ENCODE results near the gene ZC4H2.
"Not testable (repeated sequence)": the region's sequence is repeated elsewhere in the genome, so short reads cannot be mapped to it uniquely, and the experiment has no call there.

The ZC4H2 gene, protein sequence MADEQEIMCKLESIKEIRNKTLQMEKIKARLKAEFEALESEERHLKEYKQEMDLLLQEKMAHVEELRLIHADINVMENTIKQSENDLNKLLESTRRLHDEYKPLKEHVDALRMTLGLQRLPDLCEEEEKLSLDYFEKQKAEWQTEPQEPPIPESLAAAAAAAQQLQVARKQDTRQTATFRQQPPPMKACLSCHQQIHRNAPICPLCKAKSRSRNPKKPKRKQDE

DNA sequence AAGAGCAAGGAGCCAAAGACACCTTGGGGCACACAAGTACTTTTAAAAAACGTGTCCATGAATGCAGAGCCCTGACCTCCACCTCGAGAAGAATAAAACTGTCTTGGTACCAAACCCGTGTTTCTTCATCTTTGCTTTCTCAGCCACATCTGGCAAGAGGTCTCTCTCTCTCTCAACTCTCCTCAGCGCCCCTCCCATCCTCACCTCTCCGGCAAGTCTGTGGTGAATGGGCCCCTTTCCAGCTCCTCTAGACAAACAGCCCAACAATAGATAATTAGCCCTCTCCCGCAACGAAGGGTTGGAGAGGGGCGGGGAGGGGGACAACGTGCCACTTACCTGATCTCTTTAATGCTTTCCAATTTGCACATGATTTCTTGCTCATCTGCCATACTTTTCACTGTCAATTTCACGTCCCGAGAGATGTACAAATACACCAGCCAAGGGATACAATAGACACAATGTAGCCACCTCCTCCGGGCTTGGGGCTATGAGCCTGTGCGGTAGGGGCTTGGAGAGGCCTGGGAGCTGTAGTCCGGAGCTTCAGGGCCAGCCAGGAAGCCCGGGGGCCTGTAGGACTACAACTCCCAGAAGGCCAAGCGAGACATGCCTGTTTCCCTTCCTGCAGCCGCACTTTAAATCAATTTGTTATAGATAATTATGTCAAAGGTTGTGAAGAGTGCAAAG, at the start of gene ZC4H2:
Gene ZC4H2, minus strand, starts transcription at position 462 of the 684 bp plus-strand sequence. Its CDS starts 73 bp downstream, at position 389.
- ChIA-PET CTCF (no interaction called here), POLR2A (ENCODE audit: low non-redundant PET) (no interaction called here)
- peak within 1 kb of the TSS; percentile 61 for H3K27ac ChIP-seq
- DNase-seq (ENCODE audit: low spot score), result peak; percentile 8
- no peak for TF ChIP-seq CTCF (conservative IDR thresholded peaks at IDR 0.05; ENCODE audit: low read depth)

GRCh38 chrX:65017451-65017850, 41.2 kb upstream of the ZC4H2 start:
- DNase-seq (ENCODE audit: low spot score), result no peak
- CTCF ChIA-PET, result no interaction called here
- POLR2A ChIA-PET (ENCODE audit: low non-redundant PET), result no interaction called here
- H3K27ac ChIP-seq, result no peak overlapping the region
- TF ChIP-seq CTCF (conservative IDR thresholded peaks at IDR 0.05; ENCODE audit: low read depth), result no peak

DNA sequence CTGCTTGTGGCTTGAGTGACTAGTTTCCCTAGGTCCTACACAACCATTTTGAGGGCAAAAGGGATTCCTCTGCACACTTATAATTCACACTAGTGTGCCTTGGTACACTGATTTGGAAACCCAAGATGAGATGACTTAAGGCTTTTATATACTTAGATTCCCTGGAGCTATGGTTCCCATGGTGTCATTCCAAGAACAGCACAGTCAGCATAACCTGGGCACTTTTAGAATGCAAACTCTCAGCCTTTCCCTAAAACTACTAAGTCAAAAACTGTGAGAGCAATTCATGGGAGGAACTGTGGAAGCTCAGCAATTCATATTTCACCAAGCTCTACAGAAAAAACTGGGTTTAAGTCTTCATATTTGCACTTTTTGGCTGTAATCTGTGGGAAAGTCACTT, 38.0 kb upstream of the ZC4H2 start:
- ChIA-PET POLR2A (ENCODE audit: low non-redundant PET) (no interaction called here), CTCF (no interaction called here)
- H3K27ac ChIP-seq, result no peak overlapping the region
- TF ChIP-seq CTCF (conservative IDR thresholded peaks at IDR 0.05; ENCODE audit: low read depth), result no peak
- DNase-seq (ENCODE audit: low spot score), result no peak

DNA sequence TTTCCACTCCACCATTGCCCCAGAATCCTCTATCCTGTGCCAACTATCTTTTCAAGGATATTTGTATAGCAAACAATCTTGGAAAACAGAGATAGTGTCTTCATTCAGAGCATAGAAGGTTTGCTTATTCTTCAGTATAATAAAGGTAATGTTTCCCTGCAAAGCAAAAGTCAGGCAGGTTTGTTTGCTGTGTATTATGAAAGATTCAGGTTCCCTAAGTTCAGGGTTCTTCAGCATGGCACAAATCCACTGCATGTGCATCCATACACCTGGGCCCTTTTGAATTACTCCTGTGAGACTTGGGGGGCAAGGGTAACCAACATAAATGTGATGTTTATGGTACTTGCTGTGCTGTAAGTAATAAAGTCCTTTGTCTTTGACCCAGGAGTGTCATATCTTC, 33.2 kb upstream of the ZC4H2 start:
- ChIA-PET POLR2A (ENCODE audit: low non-redundant PET) (no interaction called here), CTCF (no interaction called here)
- TF ChIP-seq CTCF (conservative IDR thresholded peaks at IDR 0.05; ENCODE audit: low read depth), result no peak
- DNase-seq (ENCODE audit: low spot score), result no peak
- H3K27ac ChIP-seq, result no peak overlapping the region

DNA sequence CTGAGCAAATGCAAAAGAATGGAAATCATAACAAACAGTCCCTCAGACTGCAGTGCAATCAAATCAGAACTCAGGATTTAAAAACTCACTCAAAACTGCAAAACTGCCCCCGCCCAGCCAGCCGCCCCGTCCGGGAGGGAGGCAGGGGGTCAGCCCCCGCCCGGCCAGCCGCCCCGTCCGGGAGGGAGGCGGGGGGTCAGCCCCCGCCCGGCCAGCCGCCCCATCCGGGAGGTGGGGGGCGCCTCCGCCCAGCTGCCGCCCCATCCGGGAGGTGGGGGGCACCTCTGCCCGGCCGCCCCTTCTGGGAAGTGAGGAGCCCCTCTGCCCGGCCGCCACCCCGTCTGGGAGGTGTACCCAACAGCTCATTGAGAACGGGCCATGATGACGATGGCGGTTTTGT, 26.0 kb upstream of the ZC4H2 start:
- POLR2A ChIA-PET (ENCODE audit: low non-redundant PET); H3K27ac ChIP-seq; CTCF ChIA-PET; DNase-seq (ENCODE audit: low spot score): not testable (repeated sequence)

DNA sequence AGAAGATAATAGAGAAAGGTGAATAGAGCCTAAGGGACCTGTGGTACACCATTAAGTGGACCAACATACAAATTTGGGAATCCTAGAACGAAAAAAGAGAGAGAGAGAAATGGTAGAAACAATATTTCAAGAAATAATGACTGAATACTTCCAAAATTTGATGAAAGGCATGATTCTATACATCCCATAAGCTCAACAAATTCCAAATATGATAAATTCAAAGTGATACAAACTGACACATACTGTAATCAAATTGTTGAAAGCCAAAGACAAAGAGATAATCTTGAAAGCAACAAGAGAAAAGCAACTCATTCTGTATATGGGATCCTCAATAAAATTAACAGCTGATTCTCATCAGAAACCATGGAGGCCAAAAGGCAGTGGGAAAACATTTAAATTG, 20.6 kb upstream of the ZC4H2 start:
- TF ChIP-seq CTCF (conservative IDR thresholded peaks at IDR 0.05; ENCODE audit: low read depth), result no peak
- CTCF ChIA-PET, result no interaction called here
- POLR2A ChIA-PET (ENCODE audit: low non-redundant PET), result no interaction called here
- no peak overlapping the region for H3K27ac ChIP-seq
- no peak for DNase-seq (ENCODE audit: low spot score)

DNA sequence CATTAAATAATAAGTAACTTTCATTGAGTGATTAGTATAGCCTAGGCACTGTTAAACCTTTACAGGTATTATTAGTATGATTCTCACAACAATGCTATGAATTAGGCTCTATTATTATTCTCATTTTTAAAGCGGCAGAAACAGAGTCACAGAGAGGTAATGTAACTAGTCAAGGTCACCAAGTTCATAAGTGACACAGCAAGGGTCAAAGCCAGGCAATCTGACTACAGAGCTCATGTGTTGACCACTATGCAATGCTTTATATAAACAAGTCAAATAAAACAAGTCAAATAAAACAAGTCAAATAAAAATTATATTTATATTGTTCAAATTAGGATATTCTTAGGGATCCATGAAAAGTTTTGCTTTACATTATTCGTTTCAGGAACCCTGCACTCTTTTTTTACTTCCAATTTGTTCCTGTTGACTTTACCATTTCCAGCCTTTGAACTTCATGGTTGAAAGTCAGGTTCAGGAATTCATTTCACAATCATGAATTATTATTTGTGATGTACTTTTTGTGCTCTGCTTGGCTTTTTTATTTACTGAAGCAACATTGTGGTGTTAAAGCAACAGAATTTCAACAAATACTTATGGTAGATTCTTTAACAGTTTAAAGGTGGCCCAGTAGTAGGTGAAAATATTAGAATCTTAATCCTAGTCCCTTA, 18.0 kb upstream of the ZC4H2 start:
- no peak for DNase-seq (ENCODE audit: low spot score)
- no peak overlapping the region for H3K27ac ChIP-seq
- POLR2A ChIA-PET (ENCODE audit: low non-redundant PET), result no interaction called here
- no peak for TF ChIP-seq CTCF (conservative IDR thresholded peaks at IDR 0.05; ENCODE audit: low read depth)
- CTCF ChIA-PET, result no interaction called here
